ENCODE results near the gene PTGER1. TPM values are rescaled to one million over a fixed set of nuclear protein-coding genes. Genes with fewer than 3 reads are reported as not detected.

The PTGER1 gene
- total RNA-seq, 1 experiment from 2014 or later: 0.63 TPM

DNA sequence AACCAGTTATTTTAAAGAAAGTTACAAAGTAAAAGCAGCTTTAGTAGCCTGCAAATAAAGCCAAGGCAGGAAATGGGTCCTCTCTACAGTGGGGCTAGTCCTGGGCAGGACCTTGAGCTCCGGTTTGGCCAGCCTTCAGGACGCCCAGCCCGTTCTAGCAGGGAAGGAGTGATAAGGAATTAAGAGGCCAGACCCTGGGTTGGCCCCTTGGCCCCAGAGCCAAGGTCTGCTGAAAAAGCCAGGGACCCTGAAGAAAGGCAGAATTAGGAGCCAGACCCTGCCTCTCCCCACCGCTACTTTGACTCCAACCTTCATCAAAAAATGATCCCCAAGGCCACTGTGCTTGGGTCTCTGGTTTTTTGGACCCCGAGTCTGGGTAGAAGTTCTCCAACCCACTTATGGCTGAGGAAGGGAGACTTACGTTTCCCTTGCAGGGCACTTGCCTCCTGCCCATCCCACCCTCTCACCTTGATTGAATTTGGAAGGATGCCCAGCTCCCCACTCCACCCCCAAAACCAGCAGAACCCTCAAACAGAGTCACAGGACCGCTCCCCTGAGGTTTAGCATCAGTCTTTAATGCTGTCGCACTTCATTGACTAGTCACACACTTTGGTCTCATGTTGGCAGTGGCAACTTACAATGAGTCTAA is 39.2 kb upstream of the PTGER1 start:
- Histone ChIP-seq H2AK5ac (ENCODE audit: insufficient read length, low read length) (no peak overlapping the region), H3K4me1 (ENCODE audit: insufficient read depth, low read length) (no peaks in the 10 kb centered on the region), H3K23me2 (ENCODE audit: insufficient read length, low read depth, low read length, poor library complexity, severe bottlenecking) (peaks cover 9% of the 10 kb centered on the region), H4K91ac (ENCODE audit: insufficient read length, low read depth, low read length) (no peak overlapping the region), H3K79me2 (ENCODE audit: insufficient read depth, low read length) (peaks cover 14% of the 10 kb centered on the region; the same call in 1 of the 2 replicates), H2BK20ac (ENCODE audit: low read depth, low read length, poor library complexity, severe bottlenecking) (no peak overlapping the region), H2BK15ac (ENCODE audit: low read depth, low read length) (no peak overlapping the region), H2BK120ac (ENCODE audit: low read depth, low read length, poor library complexity, severe bottlenecking) (no peak overlapping the region), H2BK12ac (ENCODE audit: insufficient read length, low read depth, low read length) (no peak overlapping the region), H3K4ac (ENCODE audit: low read depth, low read length) (no peak overlapping the region), H3K14ac (ENCODE audit: insufficient read depth, low read length) (no peak overlapping the region), H3T11ph (ENCODE audit: low read length) (no peak overlapping the region), H4K5ac (ENCODE audit: insufficient read length, low read depth, low read length) (no peak overlapping the region), H4K8ac (replicated peaks; ENCODE audit: insufficient read length, low read depth, low read length) (no peak overlapping the region), H3K27me3 (ENCODE audit: insufficient read depth, low read length) (no peaks in the 10 kb centered on the region), H3K56ac (ENCODE audit: insufficient read length, low read depth, low read length) (no peak overlapping the region), H3K23ac (ENCODE audit: insufficient read length, low read depth, low read length) (no peak overlapping the region), H3K27ac (ENCODE audit: insufficient read length, low read depth, low read length) (no peak overlapping the region), H2BK5ac (ENCODE audit: insufficient read length, low read length) (no peak overlapping the region), H2AFZ (ENCODE audit: low read length) (no peak overlapping the region), H3K18ac (ENCODE audit: insufficient read length, low read depth, low read length) (no peak overlapping the region), H3K4me2 (ENCODE audit: insufficient read depth, insufficient read length, low read length) (no peak overlapping the region), H4K20me1 (ENCODE audit: control insufficient read depth, insufficient read depth, insufficient read length) (no peaks in the 10 kb centered on the region), H3K9me3 (ENCODE audit: control insufficient read depth, low read depth, low read length) (no peaks in the 10 kb centered on the region), H3K9ac (ENCODE audit: extremely low read depth, insufficient read length, low read length) (no peak overlapping the region), H3K79me1 (ENCODE audit: insufficient read depth, low read depth, low read length, poor library complexity, severe bottlenecking) (peaks cover 9% of the 10 kb centered on the region)
- TF ChIP-seq, protein P1, sequence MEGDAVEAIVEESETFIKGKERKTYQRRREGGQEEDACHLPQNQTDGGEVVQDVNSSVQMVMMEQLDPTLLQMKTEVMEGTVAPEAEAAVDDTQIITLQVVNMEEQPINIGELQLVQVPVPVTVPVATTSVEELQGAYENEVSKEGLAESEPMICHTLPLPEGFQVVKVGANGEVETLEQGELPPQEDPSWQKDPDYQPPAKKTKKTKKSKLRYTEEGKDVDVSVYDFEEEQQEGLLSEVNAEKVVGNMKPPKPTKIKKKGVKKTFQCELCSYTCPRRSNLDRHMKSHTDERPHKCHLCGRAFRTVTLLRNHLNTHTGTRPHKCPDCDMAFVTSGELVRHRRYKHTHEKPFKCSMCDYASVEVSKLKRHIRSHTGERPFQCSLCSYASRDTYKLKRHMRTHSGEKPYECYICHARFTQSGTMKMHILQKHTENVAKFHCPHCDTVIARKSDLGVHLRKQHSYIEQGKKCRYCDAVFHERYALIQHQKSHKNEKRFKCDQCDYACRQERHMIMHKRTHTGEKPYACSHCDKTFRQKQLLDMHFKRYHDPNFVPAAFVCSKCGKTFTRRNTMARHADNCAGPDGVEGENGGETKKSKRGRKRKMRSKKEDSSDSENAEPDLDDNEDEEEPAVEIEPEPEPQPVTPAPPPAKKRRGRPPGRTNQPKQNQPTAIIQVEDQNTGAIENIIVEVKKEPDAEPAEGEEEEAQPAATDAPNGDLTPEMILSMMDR (conservative IDR thresholded peaks at IDR 0.05): no peak
- whole genome bisulfite sequencing (ENCODE audit: extremely low coverage, insufficient read length, low lambda C conversion rate): no CpG with 5 or more reads among the region's 8 CpGs
- H3K36me3 Mint-ChIP-seq (ENCODE audit: insufficient read depth in 1 of 3, low read depth in 3 of 3): peaks cover 27 to 36% (median 32%) of the 10 kb centered on the region in 3 experiments; a peak in 6 of 7 replicates
- peaks cover 1% of the 10 kb centered on the region; the same call in 1 of the 2 replicates for H3K27me3 Mint-ChIP-seq (ENCODE audit: low read depth)
- DNase-seq: no peak
- H3K27ac Mint-ChIP-seq: peak overlapping the region in 1 of 3 experiments; percentile 73; a peak in 2 of 7 replicates
- no peak overlapping the region; a peak in 1 of 5 replicates for H3K4me3 Mint-ChIP-seq
- no peaks in the 10 kb centered on the region for H3K9me3 Mint-ChIP-seq
- H3K4me1 Mint-ChIP-seq: peaks cover 18 to 30% of the 10 kb centered on the region in 2 experiments
